GM18517 (cell line): ENCODE measurements around the gene KCNA4.
"Not testable (repeated sequence)": the region's sequence is repeated elsewhere in the genome, so short reads cannot be mapped to it uniquely, and the experiment has no call there.

Experiments used
- ATAC-seq: cut with Tn5 transposase; IDR thresholded peaks from one replicate; pipeline ENCODE4 v1.9.1; 2021; ENCODE audit warnings: mild to moderate bottlenecking, moderate library complexity; ENCODE audit not compliant: unreplicated experiment

KCNA4 gene

GRCh38 chr11:30016588-30017363, at the start of gene KCNA4:
Gene KCNA4, minus strand, starts transcription at chr11:30017030. Its CDS starts 4,352 bp downstream, at chr11:30012678.
- ATAC-seq = no peak

GRCh38 chr11:30062103-30062502, 45.3 kb upstream of the KCNA4 start:
- no peak for ATAC-seq

GRCh38 chr11:30059172-30059815, 42.5 kb upstream of the KCNA4 start:
- ATAC-seq = no peak

GRCh38 chr11:30049214-30049613, 32.4 kb upstream of the KCNA4 start:
- ATAC-seq = no peak

GRCh38 chr11:30046578-30046945, 29.7 kb upstream of the KCNA4 start:
- no peak for ATAC-seq

- ATAC-seq = no peak
Observed at GRCh38 chr11:30045921-30046577, 29.2 kb upstream of the KCNA4 start.

- no peak for ATAC-seq
Observed at GRCh38 chr11:30045144-30045543, 28.3 kb upstream of the KCNA4 start.

- ATAC-seq = no peak
Observed at GRCh38 chr11:30041171-30041570, 24.3 kb upstream of the KCNA4 start.

GRCh38 chr11:30034746-30035145, 17.9 kb upstream of the KCNA4 start:
- ATAC-seq = not testable (repeated sequence)

- ATAC-seq = not testable (repeated sequence)
Observed at GRCh38 chr11:30034166-30034565, 17.3 kb upstream of the KCNA4 start.

GRCh38 chr11:30025396-30026139, 8.7 kb upstream of the KCNA4 start:
- no peak for ATAC-seq

GRCh38 chr11:30023074-30023473, 6.2 kb upstream of the KCNA4 start:
- no peak for ATAC-seq

GRCh38 chr11:30019481-30019880, 2.7 kb upstream of the KCNA4 start:
- ATAC-seq = no peak

GRCh38 chr11:30018495-30018894, 1.7 kb upstream of the KCNA4 start:
- ATAC-seq = no peak

GRCh38 chr11:30017445-30017895, 640 bp upstream of the KCNA4 start:
- ATAC-seq = no peak

GRCh38 chr11:30015725-30016412, 961 bp downstream of the KCNA4 start:
- no peak for ATAC-seq

GRCh38 chr11:30012346-30012745, 4.5 kb downstream of the KCNA4 start:
- no peak for ATAC-seq

GRCh38 chr11:30009060-30009459, 7.8 kb downstream of the KCNA4 start:
- ATAC-seq = no peak

- no peak for ATAC-seq
Observed at GRCh38 chr11:30006876-30007275, 10.0 kb downstream of the KCNA4 start.

- ATAC-seq = no peak
Observed at GRCh38 chr11:30002157-30002785, 14.6 kb downstream of the KCNA4 start.
